Breast epithelium (tissue), 4 donors: Measurements from ENCODE around the gene RC3H1. TPM values are rescaled to one million over a fixed set of nuclear protein-coding genes. Genes with fewer than 3 reads are reported as not detected.

Source experiments
- DNase-seq, 2 donors: peaks; one replicate each; pipeline ENCODE4 v3.0.0-alpha.2; 2019; ENCODE audit warnings: low spot score in 2 of 2
- H3K27ac ChIP-seq, 2 donors: fragments of 200-600 bp; sonication (generic) in 1 of 2; one replicate each; pipeline ENCODE4 v1.5.1; 2016 to 2019; ENCODE audit warnings: mild to moderate bottlenecking in 1 of 2
- H3K27me3 ChIP-seq, 2 donors: fragments of 200-600 bp; sonication (generic) in 1 of 2; one replicate each; pipeline versions ENCODE4 v1.5.1 to v1.6.0; 2017 to 2019; ENCODE audit warnings: control low read depth in 1 of 2, mild to moderate bottlenecking in 1 of 2
- H3K36me3 ChIP-seq: fragments of 200-600 bp; one replicate; pipeline ENCODE4 v1.5.1; 2019
- H3K4me1 ChIP-seq, 2 donors: fragments of 200-600 bp; sonication (generic); one replicate each; pipeline ENCODE4 v1.5.1; 2016 to 2019; ENCODE audit warnings: control low read depth in 1 of 2
- H3K4me3 ChIP-seq, 3 donors: fragments of 200-600 bp; sonication (generic); 1 replicate in 2 of 3; 2 replicates in 1 of 3; pipeline ENCODE4 v1.5.1; 2016 to 2019; ENCODE audit warnings: mild to moderate bottlenecking in 3 of 3, moderate library complexity in 2 of 3
- H3K9me3 ChIP-seq, 2 donors: fragments of 200-600 bp; sonication (generic) in 1 of 2; one replicate each; pipeline ENCODE4 v1.5.1; 2016 to 2019; ENCODE audit warnings: control low read depth in 1 of 2
- POLR2A ChIP-seq: fragments of 450-650 bp; IDR thresholded peaks from one replicate; pipeline ENCODE4 v1.6.1; 2016; ENCODE audit warnings: antibody characterized with exemption, mild to moderate bottlenecking, moderate library complexity
- POLR2AphosphoS5 ChIP-seq, 3 donors: sonication (generic); formaldehyde crosslinking; IDR thresholded peaks; one replicate each; pipeline ENCODE4 v1.6.1; 2017; ENCODE audit warnings: antibody characterized with exemption in 3 of 3
- intact Hi-C: fragments of 100-400 bp; cut with DNase I; formaldehyde crosslinking; loops from one replicate; pipeline ENCODE4 v1.15.1; 2023; ENCODE audit warnings: low total_unique reads
- total RNA-seq, 3 donors: library from RNA; depleted of rRNA; stranded (reverse); fragments of >200 nt; gene quantifications; one replicate each; pipeline ENCODE4 v1.1.0, GENCODE V29; 2016
- TF ChIP-seq, protein P1 (sequence below), 3 donors: fragments of 450-650 bp; IDR thresholded peaks; one replicate each; pipeline ENCODE4 v1.5.1; 2016 to 2017; ENCODE audit warnings: antibody characterized with exemption in 3 of 3, mild to moderate bottlenecking in 3 of 3, moderate library complexity in 3 of 3

RC3H1 gene
- total RNA-seq, 3 donors from 2014 or later, result 30.2 to 40.8 (median 33.1) TPM

DNA sequence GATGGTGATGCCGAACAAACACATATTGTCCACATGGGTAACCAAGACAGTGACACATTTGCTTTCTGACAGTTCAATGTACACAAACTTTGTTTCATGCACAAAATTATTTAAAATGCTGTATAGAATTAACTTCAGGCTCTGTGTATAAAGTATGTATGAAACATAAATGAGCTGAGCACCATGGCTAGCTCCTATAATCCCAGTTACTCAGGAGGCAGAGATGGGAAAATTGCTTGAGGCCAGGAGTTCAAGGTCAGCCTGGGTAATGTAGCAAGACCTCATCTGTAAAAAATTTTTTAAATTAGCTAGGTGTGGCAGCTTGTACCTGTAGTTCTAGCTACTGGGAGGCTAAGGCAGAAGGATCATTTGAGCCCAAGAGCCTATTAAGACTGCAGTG lies 19.2 kb upstream of the RC3H1 start:
- Histone ChIP-seq H3K4me1 (no peaks in the 10 kb centered on the region), H3K36me3 (no peaks in the 10 kb centered on the region), H3K9me3 (no peaks in the 10 kb centered on the region), H3K27me3 (no peaks in the 10 kb centered on the region), H3K27ac (no peak overlapping the region), H3K4me3 (no peak overlapping the region)
- TF ChIP-seq POLR2A (no peak), POLR2AphosphoS5 (IDR thresholded peaks at IDR 0.05) (no peak)
- TF ChIP-seq, protein P1, sequence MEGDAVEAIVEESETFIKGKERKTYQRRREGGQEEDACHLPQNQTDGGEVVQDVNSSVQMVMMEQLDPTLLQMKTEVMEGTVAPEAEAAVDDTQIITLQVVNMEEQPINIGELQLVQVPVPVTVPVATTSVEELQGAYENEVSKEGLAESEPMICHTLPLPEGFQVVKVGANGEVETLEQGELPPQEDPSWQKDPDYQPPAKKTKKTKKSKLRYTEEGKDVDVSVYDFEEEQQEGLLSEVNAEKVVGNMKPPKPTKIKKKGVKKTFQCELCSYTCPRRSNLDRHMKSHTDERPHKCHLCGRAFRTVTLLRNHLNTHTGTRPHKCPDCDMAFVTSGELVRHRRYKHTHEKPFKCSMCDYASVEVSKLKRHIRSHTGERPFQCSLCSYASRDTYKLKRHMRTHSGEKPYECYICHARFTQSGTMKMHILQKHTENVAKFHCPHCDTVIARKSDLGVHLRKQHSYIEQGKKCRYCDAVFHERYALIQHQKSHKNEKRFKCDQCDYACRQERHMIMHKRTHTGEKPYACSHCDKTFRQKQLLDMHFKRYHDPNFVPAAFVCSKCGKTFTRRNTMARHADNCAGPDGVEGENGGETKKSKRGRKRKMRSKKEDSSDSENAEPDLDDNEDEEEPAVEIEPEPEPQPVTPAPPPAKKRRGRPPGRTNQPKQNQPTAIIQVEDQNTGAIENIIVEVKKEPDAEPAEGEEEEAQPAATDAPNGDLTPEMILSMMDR (IDR thresholded peaks at IDR 0.05), result no peak
- DNase-seq, result no peak
- intact Hi-C loops, result no loop called here

DNA sequence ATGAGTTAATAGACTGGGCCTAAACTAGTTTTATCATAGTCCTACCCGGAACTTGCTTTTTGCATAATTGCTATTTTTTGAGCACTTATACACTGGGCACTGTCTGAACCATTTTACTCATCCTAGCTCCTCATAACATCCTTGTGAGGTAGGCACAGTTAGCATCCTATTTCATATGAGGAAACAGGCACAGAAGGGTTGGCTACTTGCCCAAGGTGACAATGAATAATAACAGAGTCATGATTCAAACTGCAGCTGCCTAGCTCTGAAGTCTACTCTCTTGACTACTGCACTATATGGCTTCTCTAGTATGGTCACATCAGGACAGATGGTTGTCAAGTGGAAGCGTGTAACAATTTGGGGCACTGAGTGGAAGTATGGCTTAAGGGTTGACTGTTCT lies 18.2 kb upstream of the RC3H1 start:
- Histone ChIP-seq H3K9me3 (no peaks in the 10 kb centered on the region), H3K27me3 (no peaks in the 10 kb centered on the region), H3K4me3 (no peak overlapping the region), H3K27ac (no peak overlapping the region), H3K36me3 (no peaks in the 10 kb centered on the region), H3K4me1 (no peaks in the 10 kb centered on the region)
- TF ChIP-seq POLR2AphosphoS5 (IDR thresholded peaks at IDR 0.05) (no peak), POLR2A (no peak)
- TF ChIP-seq, protein P1 (IDR thresholded peaks at IDR 0.05), result no peak
- no peak for DNase-seq
- intact Hi-C loops, result no loop called here

DNA sequence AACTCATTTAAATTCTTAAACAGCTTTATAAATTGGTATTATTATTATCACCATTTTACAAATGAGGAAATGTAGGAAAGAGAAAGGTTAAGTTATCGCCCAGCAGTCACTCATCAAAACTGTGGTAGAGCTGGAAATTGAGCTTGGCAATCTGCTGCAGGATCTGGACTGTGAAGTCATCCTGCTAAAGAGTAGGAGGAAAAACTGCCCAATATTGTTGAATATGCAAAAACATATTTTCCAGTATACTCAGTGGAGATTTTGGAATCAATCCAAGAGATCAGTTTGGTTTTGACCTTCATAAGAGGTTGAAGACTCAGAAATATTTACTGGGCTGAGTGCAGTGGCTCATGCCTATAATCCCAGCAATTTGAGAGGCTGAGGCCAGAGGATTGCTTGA lies 16.9 kb upstream of the RC3H1 start:
- no peaks in the 10 kb centered on the region for H3K4me1 ChIP-seq
- no peak for DNase-seq
- no peaks in the 10 kb centered on the region for H3K9me3 ChIP-seq
- no peak overlapping the region for H3K27ac ChIP-seq
- TF ChIP-seq POLR2A (no peak), POLR2AphosphoS5 (IDR thresholded peaks at IDR 0.05) (no peak)
- TF ChIP-seq, protein P1 (IDR thresholded peaks at IDR 0.05), result no peak
- H3K36me3 ChIP-seq, result no peaks in the 10 kb centered on the region
- intact Hi-C loops, result no loop called here
- no peak overlapping the region for H3K4me3 ChIP-seq
- no peaks in the 10 kb centered on the region for H3K27me3 ChIP-seq

DNA sequence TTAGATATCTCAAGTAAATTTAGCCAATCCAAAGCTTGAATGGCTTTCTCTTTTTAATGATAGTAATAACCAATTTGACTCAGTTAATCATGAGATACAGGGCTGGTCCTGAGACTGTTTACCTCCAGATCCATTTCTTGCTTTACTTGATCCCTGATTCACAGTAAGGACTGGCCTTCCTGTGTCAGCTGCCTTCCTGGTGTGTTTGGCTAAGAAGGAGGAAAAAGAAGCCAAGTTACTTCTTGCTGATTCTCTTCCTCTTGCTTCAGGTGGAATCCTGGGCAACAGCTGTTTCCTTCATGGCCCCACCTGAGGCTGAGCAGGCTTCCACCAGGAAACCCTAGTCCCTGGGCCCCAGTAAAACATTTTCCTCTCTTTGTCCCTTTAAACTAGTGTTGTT lies 14.6 kb upstream of the RC3H1 start:
- no peak for TF ChIP-seq POLR2AphosphoS5 (IDR thresholded peaks at IDR 0.05)
- TF ChIP-seq, protein P1 (IDR thresholded peaks at IDR 0.05), result no peak
- TF ChIP-seq POLR2A, result no peak
- Histone ChIP-seq H3K27me3 (no peaks in the 10 kb centered on the region), H3K9me3 (no peaks in the 10 kb centered on the region), H3K4me1 (no peaks in the 10 kb centered on the region), H3K27ac (no peak overlapping the region), H3K36me3 (no peaks in the 10 kb centered on the region), H3K4me3 (no peak overlapping the region)
- DNase-seq, result no peak
- intact Hi-C loops, result no loop called here

DNA sequence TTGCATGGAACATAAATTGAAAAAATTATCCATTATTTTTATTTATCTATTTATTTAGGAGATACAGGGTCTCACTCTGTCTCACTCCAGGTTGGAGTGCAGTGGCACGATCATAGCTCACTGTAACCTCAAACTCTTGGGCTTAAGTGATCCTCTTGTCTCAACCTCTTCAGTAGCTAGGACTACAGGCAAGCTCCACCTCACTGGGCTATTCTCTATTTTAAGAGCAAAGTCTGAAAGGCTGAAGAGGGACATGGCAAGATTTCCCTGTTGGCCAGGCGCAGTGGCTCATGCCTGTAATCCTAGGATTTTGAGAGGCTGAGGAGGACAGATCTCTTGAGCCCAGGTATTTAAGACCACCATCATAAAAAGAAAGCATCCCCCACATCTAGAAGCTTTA lies 14.0 kb upstream of the RC3H1 start:
- no peak overlapping the region for H3K4me3 ChIP-seq
- H3K27me3 ChIP-seq, result no peaks in the 10 kb centered on the region
- no peaks in the 10 kb centered on the region for H3K36me3 ChIP-seq
- no peak for DNase-seq
- no peaks in the 10 kb centered on the region for H3K9me3 ChIP-seq
- no peaks in the 10 kb centered on the region for H3K4me1 ChIP-seq
- TF ChIP-seq POLR2AphosphoS5 (IDR thresholded peaks at IDR 0.05) (no peak), POLR2A (no peak)
- TF ChIP-seq, protein P1 (IDR thresholded peaks at IDR 0.05), result no peak
- no peak overlapping the region for H3K27ac ChIP-seq
- intact Hi-C loops, result no loop called here
